Loucy (cell line): ENCODE results near the gene KIRREL1.
A peak's percentile ranks its signal among the peaks of the same experiment; 100 is the strongest.

Experiments
- H2AFZ ChIP-seq: fragments of 200-600 bp; sonication (generic); 2 replicates; pipeline ENCODE4 v1.6.0; 2016; ENCODE audit warnings: antibody characterized with exemption, mild to moderate bottlenecking, low read length, moderate library complexity
- H3F3A ChIP-seq: fragments of 200-600 bp; 2 replicates; pipeline ENCODE4 v1.6.0; 2016; ENCODE audit warnings: antibody characterized with exemption, low read depth, mild to moderate bottlenecking
- H3K27me3 ChIP-seq: fragments of 200-600 bp; sonication (generic); 2 replicates; pipeline ENCODE4 v1.6.1; 2014; ENCODE audit warnings: low read length, mild to moderate bottlenecking; ENCODE audit not compliant: insufficient read depth, poor library complexity, severe bottlenecking
- H3K36me3 ChIP-seq: fragments of 200-600 bp; sonication (generic); 2 replicates; pipeline ENCODE4 v1.6.1; 2016; ENCODE audit warnings: low read length; ENCODE audit not compliant: insufficient read depth
- H3K4me1 ChIP-seq: fragments of 200-600 bp; sonication (generic); 2 replicates; pipeline ENCODE4 v1.5.1; 2014; ENCODE audit warnings: low read length, mild to moderate bottlenecking; ENCODE audit not compliant: insufficient read depth, poor library complexity, severe bottlenecking
- H3K4me2 ChIP-seq: fragments of 200-600 bp; sonication (generic); 2 replicates; pipeline ENCODE4 v1.6.0; 2014; ENCODE audit warnings: antibody characterized with exemption, low read length, low read depth, mild to moderate bottlenecking; ENCODE audit not compliant: poor library complexity, severe bottlenecking
- H3K4me3 ChIP-seq: fragments of 200-600 bp; sonication (generic); 2 replicates; pipeline ENCODE4 v1.5.1; 2014; ENCODE audit warnings: low read length, mild to moderate bottlenecking, mixed read lengths; ENCODE audit not compliant: poor library complexity, severe bottlenecking
- H3K79me2 ChIP-seq: fragments of 200-600 bp; sonication (generic); 2 replicates; pipeline ENCODE4 v1.6.1; 2014; ENCODE audit warnings: low read length; ENCODE audit not compliant: insufficient read depth
- H3K9ac ChIP-seq: fragments of 200-600 bp; sonication (generic); 2 replicates; pipeline ENCODE4 v1.6.0; 2014; ENCODE audit warnings: mild to moderate bottlenecking, low read depth, low read length, moderate library complexity; ENCODE audit not compliant: poor library complexity, severe bottlenecking
- H3K9me2 ChIP-seq: fragments of 200-600 bp; sonication (generic); replicated peaks from 2 replicates; pipeline ENCODE4 v1.6.1; 2016; ENCODE audit warnings: low read depth, low read length, mixed read lengths
- H3K9me3 ChIP-seq: fragments of 200-600 bp; sonication (generic); 2 replicates; pipeline ENCODE4 v1.6.1; 2014; ENCODE audit warnings: mild to moderate bottlenecking, antibody characterized with exemption, low read length, low read depth; ENCODE audit not compliant: insufficient read depth
- H4K20me1 ChIP-seq: fragments of 200-600 bp; sonication (generic); 2 replicates; pipeline ENCODE4 v1.6.0; 2014; ENCODE audit warnings: antibody characterized with exemption, low read length, mild to moderate bottlenecking; ENCODE audit not compliant: insufficient read depth, poor library complexity, severe bottlenecking
- CTCF ChIP-seq: fragments of 200-600 bp; sonication (generic); conservative IDR thresholded peaks from 2 replicates; pipeline ENCODE4 v1.5.1; 2014; ENCODE audit warnings: mild to moderate bottlenecking, antibody characterized with exemption, low read length
- EZH2phosphoT487 ChIP-seq: fragments of 200-600 bp; IDR thresholded peaks from 2 replicates; pipeline ENCODE4 v1.6.1; 2018; ENCODE audit warnings: antibody characterized with exemption, mild to moderate bottlenecking, moderate library complexity, borderline replicate concordance

The KIRREL1 gene

GRCh38 chr1:157968946-157969345, 24.5 kb upstream of the KIRREL1 start:
- no peaks in the 10 kb centered on the region for H3K27me3 ChIP-seq
- H3K4me3 ChIP-seq, result no peak overlapping the region
- no peak overlapping the region for H3K9ac ChIP-seq
- H3K4me1 ChIP-seq, result peaks cover 8% of the 10 kb centered on the region
- H3K36me3 ChIP-seq, result no peaks in the 10 kb centered on the region
- TF ChIP-seq CTCF (no peak), EZH2phosphoT487 (no peak)
- no peaks in the 10 kb centered on the region for H4K20me1 ChIP-seq
- H3K79me2 ChIP-seq, result no peaks in the 10 kb centered on the region
- no peaks in the 10 kb centered on the region for H3F3A ChIP-seq
- H3K9me3 ChIP-seq, result no peaks in the 10 kb centered on the region
- H3K4me2 ChIP-seq, result no peak overlapping the region
- H2AFZ ChIP-seq, result peak overlapping the region; percentile 32; the same call in 1 of the 2 replicates
- H3K9me2 ChIP-seq, result no peaks in the 10 kb centered on the region

GRCh38 chr1:157969697-157970485, 23.6 kb upstream of the KIRREL1 start:
- Histone ChIP-seq H3K9ac (no peak overlapping the region), H2AFZ (no peak overlapping the region), H3K4me1 (peaks cover 8% of the 10 kb centered on the region), H4K20me1 (no peaks in the 10 kb centered on the region), H3K79me2 (no peaks in the 10 kb centered on the region), H3K27me3 (no peaks in the 10 kb centered on the region), H3K4me2 (no peak overlapping the region), H3K4me3 (no peak overlapping the region), H3K9me3 (no peaks in the 10 kb centered on the region), H3K36me3 (no peaks in the 10 kb centered on the region), H3F3A (no peaks in the 10 kb centered on the region), H3K9me2 (no peaks in the 10 kb centered on the region)
- TF ChIP-seq CTCF, result peak; percentile 92
- no peak for TF ChIP-seq EZH2phosphoT487

- TF ChIP-seq CTCF (no peak), EZH2phosphoT487 (no peak)
- no peak overlapping the region for H3K4me2 ChIP-seq
- H3K4me3 ChIP-seq, result no peak overlapping the region
- no peaks in the 10 kb centered on the region for H3K36me3 ChIP-seq
- no peaks in the 10 kb centered on the region for H3F3A ChIP-seq
- H3K9ac ChIP-seq, result no peak overlapping the region
- no peak overlapping the region for H2AFZ ChIP-seq
- H3K4me1 ChIP-seq, result peaks cover 8% of the 10 kb centered on the region
- H3K27me3 ChIP-seq, result no peaks in the 10 kb centered on the region
- H3K9me3 ChIP-seq, result no peaks in the 10 kb centered on the region
- no peaks in the 10 kb centered on the region for H4K20me1 ChIP-seq
- H3K9me2 ChIP-seq, result no peaks in the 10 kb centered on the region
- H3K79me2 ChIP-seq, result no peaks in the 10 kb centered on the region
These were observed 21.7 kb upstream of the KIRREL1 start for GRCh38 chr1:157971769-157972168.
